Thyroid gland (tissue), 4 donors: ENCODE measurements around the gene SLC25A14. TPM values are rescaled to one million over a fixed set of nuclear protein-coding genes. Genes with fewer than 3 reads are reported as not detected.
"Not testable (repeated sequence)": the region's sequence is repeated elsewhere in the genome, so short reads cannot be mapped to it uniquely, and the experiment has no call there.

Source experiments
- DNase-seq, 2 donors: peaks; one replicate each; pipeline ENCODE4 v3.0.0-alpha.2; 2019
- H3K27ac ChIP-seq, 3 donors: fragments of 200-600 bp; sonication (generic); 1 replicate in 2 of 3; 2 replicates in 1 of 3; pipeline ENCODE4 v1.5.1; 2016 to 2019; ENCODE audit warnings: mild to moderate bottlenecking in 1 of 3, moderate library complexity in 1 of 3
- H3K27me3 ChIP-seq: fragments of 200-600 bp; sonication (generic); one replicate; pipeline ENCODE4 v1.5.1; 2019
- H3K36me3 ChIP-seq, 2 donors: fragments of 200-600 bp; sonication (generic); one replicate each; pipeline ENCODE4 v1.5.1; 2016 to 2019
- H3K4me1 ChIP-seq, 2 donors: fragments of 200-600 bp; sonication (generic); one replicate each; pipeline ENCODE4 v1.5.1; 2017 to 2019
- H3K4me3 ChIP-seq, 3 donors: fragments of 200-600 bp; sonication (generic); replicated peaks in 1 of 3; 1 replicate in 2 of 3; 2 replicates in 1 of 3; pipeline ENCODE4 v1.5.1; 2016; ENCODE audit warnings: mild to moderate bottlenecking in 1 of 3
- H3K9me3 ChIP-seq: fragments of 200-600 bp; sonication (generic); one replicate; pipeline ENCODE4 v1.5.1; 2017
- CTCF ChIP-seq, 6 experiments: fragments of 200-600 bp in 3 of 6; fragments of 450-650 bp in 3 of 6; sonication (generic) in 3 of 6; IDR thresholded peaks; one replicate each; pipeline ENCODE4 v1.5.1; 2016 to 2019; ENCODE audit warnings: antibody characterized with exemption in 6 of 6, mild to moderate bottlenecking in 2 of 6, inconsistent platforms in 1 of 6, moderate library complexity in 1 of 6
- POLR2A ChIP-seq, 2 donors: fragments of 450-650 bp; IDR thresholded peaks; one replicate each; pipeline ENCODE4 v1.6.1; 2017; ENCODE audit warnings: antibody characterized with exemption in 2 of 2, mild to moderate bottlenecking in 2 of 2, moderate library complexity in 1 of 2
- WGBS, 2 donors: methylation state at CpG; one replicate each; pipeline ENCODE4 v1.1.5; 2017; 5-methylcytosine and 5-hydroxymethylcytosine counted together
- intact Hi-C: fragments of 100-400 bp; cut with DNase I; formaldehyde crosslinking; loops from one replicate; pipeline ENCODE4 v1.15.1; 2023
- total RNA-seq, 4 donors: library from RNA; depleted of rRNA; stranded (reverse); fragments of >200 nt; gene quantifications; one replicate each; pipeline ENCODE4 v1.2.3, GENCODE V29; 2016

The SLC25A14 gene
- total RNA-seq, 4 donors from 2014 or later, result 9.7 to 22.7 (median 14.1) TPM

GRCh38 chrX:130321550-130321949 is 18.2 kb upstream of the SLC25A14 start:
- intact Hi-C loops, result no loop called here
- H3K9me3 ChIP-seq, result no peaks in the 10 kb centered on the region
- 82 to 83% methylated on average over 2 of the region's 2 CpGs for WGBS, 2 donors
- DNase-seq, result no peak
- H3K27me3 ChIP-seq, result no peaks in the 10 kb centered on the region
- H3K4me3 ChIP-seq, result no peak overlapping the region
- H3K4me1 ChIP-seq, result no peaks in the 10 kb centered on the region
- TF ChIP-seq CTCF (IDR thresholded peaks at IDR 0.05) (no peak), POLR2A (IDR thresholded peaks at IDR 0.05) (no peak)
- no peaks in the 10 kb centered on the region for H3K36me3 ChIP-seq
- H3K27ac ChIP-seq, result no peak overlapping the region

GRCh38 chrX:130330146-130330545 is 9.6 kb upstream of the SLC25A14 start:
- Histone ChIP-seq H3K36me3 (no peaks in the 10 kb centered on the region), H3K4me3 (no peak overlapping the region), H3K4me1 (no peaks in the 10 kb centered on the region), H3K9me3 (no peaks in the 10 kb centered on the region), H3K27ac (no peak overlapping the region), H3K27me3 (no peaks in the 10 kb centered on the region)
- intact Hi-C loops, result no loop called here
- WGBS, 2 donors, result 62 to 71% methylated on average over 3 of the region's 3 CpGs
- TF ChIP-seq CTCF (IDR thresholded peaks at IDR 0.05) (no peak), POLR2A (IDR thresholded peaks at IDR 0.05) (no peak)
- DNase-seq, result no peak

GRCh38 chrX:130330706-130331105 is 9.0 kb upstream of the SLC25A14 start:
- no peak overlapping the region for H3K4me3 ChIP-seq
- no peaks in the 10 kb centered on the region for H3K9me3 ChIP-seq
- no peaks in the 10 kb centered on the region for H3K27me3 ChIP-seq
- H3K27ac ChIP-seq, result no peak overlapping the region
- H3K36me3 ChIP-seq, result no peaks in the 10 kb centered on the region
- WGBS, 2 donors, result 4 to 6% methylated on average over 10 of the region's 10 CpGs
- H3K4me1 ChIP-seq, result no peaks in the 10 kb centered on the region
- intact Hi-C loops, result no loop called here
- peak; percentile 45 to 47 for DNase-seq
- no peak for TF ChIP-seq POLR2A (IDR thresholded peaks at IDR 0.05)
- peak in 4 of 6 experiments; percentile 7 to 50 (median 34) for TF ChIP-seq CTCF (IDR thresholded peaks at IDR 0.05)

GRCh38 chrX:130336531-130336930 is 3.2 kb upstream of the SLC25A14 start:
- no peak for DNase-seq
- no peaks in the 10 kb centered on the region for H3K36me3 ChIP-seq
- intact Hi-C loops, result no loop called here
- WGBS, 2 donors, result 43 to 45% methylated on average over 4 of the region's 4 CpGs
- H3K4me1 ChIP-seq, result no peaks in the 10 kb centered on the region
- no peak overlapping the region for H3K27ac ChIP-seq
- no peak overlapping the region for H3K4me3 ChIP-seq
- H3K9me3 ChIP-seq, result no peaks in the 10 kb centered on the region
- H3K27me3 ChIP-seq, result no peaks in the 10 kb centered on the region
- TF ChIP-seq CTCF (IDR thresholded peaks at IDR 0.05) (no peak), POLR2A (IDR thresholded peaks at IDR 0.05) (no peak)

GRCh38 chrX:130338869-130339268 is 850 bp upstream of the SLC25A14 start:
- H3K27ac ChIP-seq, H3K36me3 ChIP-seq, H3K4me3 ChIP-seq, H3K27me3 ChIP-seq, H3K4me1 ChIP-seq, DNase-seq, H3K9me3 ChIP-seq, intact Hi-C loops: not testable (repeated sequence)
- WGBS, 2 donors, result 77 to 81% methylated on average over 8 of the region's 8 CpGs

- Histone ChIP-seq H3K27me3 (no peaks in the 10 kb centered on the region), H3K27ac (no peak overlapping the region), H3K4me1 (no peaks in the 10 kb centered on the region), H3K4me3 (peak overlapping the region; percentile 20 to 60 (median 35)), H3K36me3 (no peaks in the 10 kb centered on the region), H3K9me3 (no peaks in the 10 kb centered on the region)
- no peak for DNase-seq
- intact Hi-C loops, result no loop called here
- WGBS, 2 donors, result 4 to 7% methylated on average over 9 of the region's 9 CpGs
- TF ChIP-seq CTCF (IDR thresholded peaks at IDR 0.05) (no peak), POLR2A (IDR thresholded peaks at IDR 0.05) (no peak)
Measured at GRCh38 chrX:130340271-130340670, 552 bp downstream of the SLC25A14 start.
